K562 (cell line): Measurements from ENCODE around the gene EMP2. TPM values are rescaled to one million over a fixed set of nuclear protein-coding genes. Genes with fewer than 3 reads are reported as not detected.

Experiments
- ADNP ChIP-seq: fragments of 200-800 bp; sonication (Bioruptor generic); IDR thresholded peaks from 2 replicates; pipeline ENCODE4 v1.6.1; 2016; ENCODE audit warnings: missing genetic modification characterization, missing compliant biosample characterization
- CCNT2 ChIP-seq: IDR thresholded peaks from 2 replicates; pipeline ENCODE4 v1.6.1; 2011; ENCODE audit warnings: borderline replicate concordance, low read depth, mild to moderate bottlenecking, moderate library complexity, mixed read lengths, low read length; ENCODE audit not compliant: insufficient read length; ENCODE audit errors: extremely low read depth
- FOXP4 ChIP-seq: sonication (generic); formaldehyde crosslinking; IDR thresholded peaks from 2 replicates; pipeline ENCODE4 v1.8.0; 2022; ENCODE audit warnings: mild to moderate bottlenecking, missing genetic modification reagents, borderline replicate concordance
- MXI1 ChIP-seq: IDR thresholded peaks from 2 replicates; pipeline ENCODE4 v1.6.1; 2011; ENCODE audit warnings: low read depth, mild to moderate bottlenecking, improper control_type of control experiment, low read length
- NCOA1 ChIP-seq: fragments of 450-650 bp; IDR thresholded peaks from 2 replicates; pipeline ENCODE4 v1.6.1; 2016; ENCODE audit warnings: low read depth
- POLR3G ChIP-seq: IDR thresholded peaks from 2 replicates; pipeline ENCODE4 v1.6.1; 2011; ENCODE audit not compliant: insufficient read length, insufficient replicate concordance; ENCODE audit errors: extremely low read depth
- RBM34 ChIP-seq: fragments of 200-400 bp; formaldehyde crosslinking; IDR thresholded peaks from 2 replicates; pipeline ENCODE4 v1.6.1; 2018; ENCODE audit warnings: low read length, borderline replicate concordance; ENCODE audit not compliant: insufficient read depth
- SIN3B ChIP-seq: fragments of 450-650 bp; IDR thresholded peaks from 2 replicates; pipeline ENCODE4 v1.6.1; 2017; ENCODE audit warnings: low read depth, mild to moderate bottlenecking, moderate library complexity
- SMAD1 ChIP-seq: fragments of 150-350 bp; IDR thresholded peaks from 2 replicates; pipeline ENCODE4 v1.6.1; 2014; ENCODE audit warnings: low read length, low read depth; ENCODE audit not compliant: partially characterized antibody
- TEAD1 ChIP-seq, 2 experiments: fragments of 450-650 bp in 1 of 2; sonication (generic) in 1 of 2; formaldehyde crosslinking; IDR thresholded peaks; 2 replicates each; pipeline versions ENCODE4 v1.4.0 to v1.8.0; 2020 to 2022; ENCODE audit warnings: mild to moderate bottlenecking in 2 of 2, missing genetic modification reagents in 1 of 2
- TFAM ChIP-seq: fragments of 250-450 bp; sonication (Bioruptor Pico); conservative IDR thresholded peaks from 2 replicates; pipeline ENCODE4 v1.5.0; 2021; ENCODE audit warnings: mild to moderate bottlenecking, moderate library complexity
- ZC3H4 ChIP-seq: sonication (generic); formaldehyde crosslinking; IDR thresholded peaks from 2 replicates; pipeline ENCODE4 v1.9.0; 2021; ENCODE audit warnings: missing genetic modification reagents, borderline replicate concordance
- ZNF146 ChIP-seq: IDR thresholded peaks from one replicate; pipeline ENCODE4 v1.6.1; 2018; ENCODE audit warnings: missing compliant biosample characterization; ENCODE audit not compliant: unreplicated experiment
- ZNF253 ChIP-seq: fragments of 250-450 bp; sonication (Bioruptor Pico); conservative IDR thresholded peaks from 2 replicates; pipeline ENCODE4 v1.6.1; 2021; ENCODE audit warnings: mild to moderate bottlenecking
- ZNF408 ChIP-seq: fragments of 250-450 bp; sonication (Bioruptor Pico); IDR thresholded peaks from 2 replicates; pipeline ENCODE4 v1.4.0; 2020; ENCODE audit warnings: low read depth, mild to moderate bottlenecking, moderate library complexity
- ZNF780A ChIP-seq: fragments of 250-450 bp; sonication (Bioruptor Pico); IDR thresholded peaks from 2 replicates; pipeline ENCODE4 v1.5.0; 2021; ENCODE audit warnings: mild to moderate bottlenecking
- polyA plus RNA-seq, 8 experiments: library from polyadenylated mRNA; depleted of rRNA in 4 of 8; stranded (reverse) in 5 of 8; unstranded in 3 of 8; fragments of >200 nt; fragmentation: Nextera tagmentation in 2 of 8; fragmentation: Illumina TruSeq in 1 of 8; extraction: Ambion mirVana in 2 of 8; extraction: Trizol in 1 of 8; gene quantifications; 2 replicates each; pipeline versions ENCODE4 v1.2.1 to v1.2.3, GENCODE V29; 2011 to 2014; ENCODE audit warnings: inconsistent platforms in 1 of 8, missing spikeins in 1 of 8
- total RNA-seq, 7 experiments: library from RNA; depleted of rRNA in 6 of 7; stranded (reverse); fragments of >200 nt in 6 of 7; fragmentation: Illumina TruSeq in 2 of 7; extraction: Trizol in 2 of 7; gene quantifications; 2 replicates each; pipeline versions ENCODE4 v1.2.1 to v1.2.3, GENCODE V29; 2011 to 2021; ENCODE audit warnings: low replicate concordance in 1 of 7
- TF ChIP-seq, protein P1 (sequence below): fragments of 450-650 bp; IDR thresholded peaks from 2 replicates; pipeline ENCODE4 v1.6.1; 2016; ENCODE audit warnings: low read depth

Gene EMP2
- total and polyA plus RNA-seq, 9 of the 15 experiments (the other 6 are each of a cell fraction or from before 2014, with no cell fraction given), result 0.73 to 6.2 (median 3.1) TPM

DNA sequence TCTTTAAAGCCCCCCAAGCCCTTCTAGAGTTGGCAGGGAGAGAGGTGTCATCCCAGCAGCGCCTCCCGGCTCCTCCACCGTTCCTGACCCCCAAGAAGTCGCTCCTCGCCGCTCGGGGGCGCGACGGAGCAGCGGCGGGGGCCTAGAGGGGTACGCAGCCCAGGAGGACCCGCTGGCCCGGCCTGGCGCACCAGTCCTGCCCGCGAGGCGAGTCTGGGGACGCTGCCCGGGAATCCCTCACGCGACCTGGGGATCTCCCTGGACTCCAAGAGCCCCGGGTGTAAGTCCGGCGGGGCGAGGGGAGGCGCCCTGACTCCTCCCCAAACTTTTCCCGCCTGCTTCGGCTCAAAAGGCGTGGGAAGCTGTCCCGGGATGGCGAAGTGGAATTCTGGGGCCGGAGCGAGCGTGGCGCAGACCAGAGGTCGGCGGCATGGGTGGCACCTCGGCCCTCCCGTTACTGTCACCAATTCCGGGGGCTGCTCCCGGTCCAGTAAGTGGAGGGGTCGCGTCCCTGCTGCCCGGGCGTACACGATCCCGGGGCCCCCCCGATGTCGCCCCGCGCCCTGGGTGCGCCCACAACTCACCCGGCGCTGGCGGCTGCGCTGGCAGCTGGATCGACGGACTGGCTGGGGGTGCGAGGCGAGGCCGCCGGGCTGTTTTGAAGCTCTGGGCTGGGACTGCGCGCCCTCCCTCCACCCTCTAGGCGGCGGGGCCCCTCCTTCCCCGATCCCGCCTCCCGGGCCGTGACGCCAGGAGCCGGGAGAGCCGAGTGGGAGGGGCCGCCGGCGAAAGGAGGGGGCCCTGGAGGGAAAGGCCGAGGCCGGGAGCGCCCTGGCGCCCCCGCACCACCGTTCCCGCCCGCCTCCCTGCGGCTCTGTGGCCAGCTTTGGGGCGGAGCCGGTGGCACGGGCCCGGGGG, at the start of gene EMP2 (continued):
- TF ChIP-seq, protein P1, sequence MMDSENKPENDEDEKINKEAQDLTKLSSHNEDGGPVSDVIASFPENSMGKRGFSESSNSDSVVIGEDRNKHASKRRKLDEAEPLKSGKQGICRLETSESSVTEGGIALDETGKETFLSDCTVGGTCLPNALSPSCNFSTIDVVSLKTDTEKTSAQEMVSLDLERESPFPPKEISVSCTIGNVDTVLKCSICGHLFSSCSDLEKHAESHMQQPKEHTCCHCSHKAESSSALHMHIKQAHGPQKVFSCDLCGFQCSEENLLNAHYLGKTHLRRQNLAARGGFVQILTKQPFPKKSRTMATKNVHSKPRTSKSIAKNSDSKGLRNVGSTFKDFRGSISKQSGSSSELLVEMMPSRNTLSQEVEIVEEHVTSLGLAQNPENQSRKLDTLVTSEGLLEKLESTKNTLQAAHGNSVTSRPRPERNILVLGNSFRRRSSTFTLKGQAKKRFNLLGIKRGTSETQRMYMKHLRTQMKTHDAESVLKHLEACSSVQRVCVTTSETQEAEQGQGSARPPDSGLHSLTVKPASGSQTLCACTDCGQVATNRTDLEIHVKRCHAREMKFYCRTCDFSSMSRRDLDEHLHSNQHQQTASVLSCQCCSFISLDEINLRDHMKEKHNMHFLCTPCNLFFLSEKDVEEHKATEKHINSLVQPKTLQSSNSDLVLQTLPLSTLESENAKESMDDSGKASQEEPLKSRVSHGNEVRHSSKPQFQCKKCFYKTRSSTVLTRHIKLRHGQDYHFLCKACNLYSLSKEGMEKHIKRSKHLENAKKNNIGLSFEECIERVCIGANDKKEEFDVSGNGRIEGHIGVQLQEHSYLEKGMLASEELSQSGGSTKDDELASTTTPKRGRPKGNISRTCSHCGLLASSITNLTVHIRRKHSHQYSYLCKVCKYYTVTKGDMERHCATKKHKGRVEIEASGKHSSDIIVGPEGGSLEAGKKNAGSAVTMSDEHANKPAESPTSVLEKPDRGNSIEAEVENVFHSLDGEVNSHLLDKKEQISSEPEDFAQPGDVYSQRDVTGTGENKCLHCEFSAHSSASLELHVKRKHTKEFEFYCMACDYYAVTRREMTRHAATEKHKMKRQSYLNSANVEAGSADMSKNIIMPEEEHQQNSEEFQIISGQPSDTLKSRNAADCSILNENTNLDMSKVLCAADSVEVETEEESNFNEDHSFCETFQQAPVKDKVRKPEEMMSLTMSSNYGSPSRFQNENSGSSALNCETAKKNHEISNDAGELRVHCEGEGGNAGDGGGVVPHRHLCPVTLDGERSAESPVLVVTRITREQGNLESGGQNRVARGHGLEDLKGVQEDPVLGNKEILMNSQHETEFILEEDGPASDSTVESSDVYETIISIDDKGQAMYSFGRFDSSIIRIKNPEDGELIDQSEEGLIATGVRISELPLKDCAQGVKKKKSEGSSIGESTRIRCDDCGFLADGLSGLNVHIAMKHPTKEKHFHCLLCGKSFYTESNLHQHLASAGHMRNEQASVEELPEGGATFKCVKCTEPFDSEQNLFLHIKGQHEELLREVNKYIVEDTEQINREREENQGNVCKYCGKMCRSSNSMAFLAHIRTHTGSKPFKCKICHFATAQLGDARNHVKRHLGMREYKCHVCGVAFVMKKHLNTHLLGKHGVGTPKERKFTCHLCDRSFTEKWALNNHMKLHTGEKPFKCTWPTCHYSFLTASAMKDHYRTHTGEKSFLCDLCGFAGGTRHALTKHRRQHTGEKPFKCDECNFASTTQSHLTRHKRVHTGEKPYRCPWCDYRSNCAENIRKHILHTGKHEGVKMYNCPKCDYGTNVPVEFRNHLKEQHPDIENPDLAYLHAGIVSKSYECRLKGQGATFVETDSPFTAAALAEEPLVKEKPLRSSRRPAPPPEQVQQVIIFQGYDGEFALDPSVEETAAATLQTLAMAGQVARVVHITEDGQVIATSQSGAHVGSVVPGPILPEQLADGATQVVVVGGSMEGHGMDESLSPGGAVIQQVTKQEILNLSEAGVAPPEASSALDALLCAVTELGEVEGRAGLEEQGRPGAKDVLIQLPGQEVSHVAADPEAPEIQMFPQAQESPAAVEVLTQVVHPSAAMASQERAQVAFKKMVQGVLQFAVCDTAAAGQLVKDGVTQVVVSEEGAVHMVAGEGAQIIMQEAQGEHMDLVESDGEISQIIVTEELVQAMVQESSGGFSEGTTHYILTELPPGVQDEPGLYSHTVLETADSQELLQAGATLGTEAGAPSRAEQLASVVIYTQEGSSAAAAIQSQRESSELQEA, result no peak
- TF ChIP-seq ZNF146 (no peak), ZNF408 (no peak), ZNF780A (no peak), SMAD1 (no peak), TFAM (CRISPR knock-in tag) (no peak), FOXP4 (CRISPR knock-in tag) (no peak), POLR3G (no peak), RBM34 (0 out of 2 replicates have a peak, but pooled peaks have one; percentile 72), NCOA1 (no peak), ZNF253 (no peak), CCNT2 (peak; percentile 34), ADNP (no peak), SIN3B (no peak), MXI1 (no peak), ZC3H4 (no peak), TEAD1 (CRISPR knock-in tag; IDR thresholded peaks at IDR 0.05) (no peak)
